NCI-H524 treated with DMSO at 0.1 percent for 48 hours (cell line): ENCODE data around the gene ABR.
"Not testable (repeated sequence)": the region's sequence is repeated elsewhere in the genome, so short reads cannot be mapped to it uniquely, and the experiment has no call there.

ENCODE experiments used
- DNase-seq: peaks from one replicate; lab custom pipeline; 2025; lab: John Stamatoyannopoulos, UW

Gene ABR

GRCh38 chr17:983921-984320, 195.9 kb downstream of the ABR start:
- DNase-seq, result no peak

GRCh38 chr17:981292-981658, 198.5 kb downstream of the ABR start:
- no peak for DNase-seq

GRCh38 chr17:980406-981291, 199.1 kb downstream of the ABR start:
- DNase-seq, result no peak

- DNase-seq, result no peak
Measured at GRCh38 chr17:979539-980405, 200.0 kb downstream of the ABR start, which contains the start of gene NXN. Gene NXN, minus strand, starts transcription at chr17:979776.

GRCh38 chr17:979212-979538, 200.6 kb downstream of the ABR start:
- no peak for DNase-seq

- no peak for DNase-seq
Measured at GRCh38 chr17:978103-979093, 201.4 kb downstream of the ABR start.

GRCh38 chr17:977166-977565, 202.6 kb downstream of the ABR start:
- DNase-seq, result no peak

- DNase-seq, result no peak
Measured at GRCh38 chr17:976312-976711, 203.5 kb downstream of the ABR start.

GRCh38 chr17:975371-975915, 204.3 kb downstream of the ABR start:
- DNase-seq, result no peak

GRCh38 chr17:974778-975177, 205.0 kb downstream of the ABR start:
- DNase-seq, result not testable (repeated sequence)

GRCh38 chr17:973053-973452, 206.7 kb downstream of the ABR start:
- no peak for DNase-seq

- not testable (repeated sequence) for DNase-seq
Measured at GRCh38 chr17:971861-972260, 207.9 kb downstream of the ABR start.

GRCh38 chr17:970364-970763, 209.4 kb downstream of the ABR start:
- no peak for DNase-seq

GRCh38 chr17:969811-970355, 209.9 kb downstream of the ABR start:
- no peak for DNase-seq

GRCh38 chr17:968812-969730, 210.7 kb downstream of the ABR start:
- no peak for DNase-seq

- no peak for DNase-seq
Measured at GRCh38 chr17:967122-967521, 212.7 kb downstream of the ABR start.

- peak; percentile 80 for DNase-seq
Measured at GRCh38 chr17:965311-965989, 214.3 kb downstream of the ABR start.

GRCh38 chr17:964876-965275, 214.9 kb downstream of the ABR start:
- peak; percentile 81 for DNase-seq

- no peak for DNase-seq
Measured at GRCh38 chr17:962670-963069, 217.1 kb downstream of the ABR start.

- no peak for DNase-seq
Measured at GRCh38 chr17:962166-962565, 217.6 kb downstream of the ABR start.
